B cell (primary cell): ENCODE data around the gene CD79A.
"Not testable (repeated sequence)": the region's sequence is repeated elsewhere in the genome, so short reads cannot be mapped to it uniquely, and the experiment has no call there.

Experiments used
- CTCF ChIP-seq: fragments of 200-600 bp; IDR thresholded peaks from one replicate; pipeline ENCODE4 v1.8.0; 2022; ENCODE audit warnings: antibody characterized with exemption, mild to moderate bottlenecking
- EZH2 ChIP-seq: IDR thresholded peaks from 2 replicates; pipeline ENCODE4 v1.6.1; 2012; ENCODE audit warnings: borderline replicate concordance, low read depth, mild to moderate bottlenecking, moderate library complexity, low read length; ENCODE audit not compliant: insufficient read depth, poor library complexity, severe bottlenecking

GRCh38 chr19:41914424-41914834, 37.4 kb downstream of the CD79A start:
- not testable (repeated sequence) for TF ChIP-seq CTCF, EZH2
